ENCODE data around the gene IFNAR1.
"Not testable (repeated sequence)": the region's sequence is repeated elsewhere in the genome, so short reads cannot be mapped to it uniquely, and the experiment has no call there.

Gene IFNAR1

DNA sequence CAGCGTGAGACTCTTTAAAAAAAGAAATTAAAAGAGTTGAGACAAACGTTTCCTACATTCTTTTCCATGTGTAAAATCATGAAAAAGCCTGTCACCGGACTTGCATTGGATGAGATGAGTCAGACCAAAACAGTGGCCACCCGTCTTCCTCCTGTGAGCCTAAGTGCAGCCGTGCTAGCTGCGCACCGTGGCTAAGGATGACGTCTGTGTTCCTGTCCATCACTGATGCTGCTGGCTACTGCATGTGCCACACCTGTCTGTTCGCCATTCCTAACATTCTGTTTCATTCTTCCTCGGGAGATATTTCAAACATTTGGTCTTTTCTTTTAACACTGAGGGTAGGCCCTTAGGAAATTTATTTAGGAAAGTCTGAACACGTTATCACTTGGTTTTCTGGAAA, 31.2 kb downstream of the IFNAR1 start:
- TF ChIP-seq, protein P1, sequence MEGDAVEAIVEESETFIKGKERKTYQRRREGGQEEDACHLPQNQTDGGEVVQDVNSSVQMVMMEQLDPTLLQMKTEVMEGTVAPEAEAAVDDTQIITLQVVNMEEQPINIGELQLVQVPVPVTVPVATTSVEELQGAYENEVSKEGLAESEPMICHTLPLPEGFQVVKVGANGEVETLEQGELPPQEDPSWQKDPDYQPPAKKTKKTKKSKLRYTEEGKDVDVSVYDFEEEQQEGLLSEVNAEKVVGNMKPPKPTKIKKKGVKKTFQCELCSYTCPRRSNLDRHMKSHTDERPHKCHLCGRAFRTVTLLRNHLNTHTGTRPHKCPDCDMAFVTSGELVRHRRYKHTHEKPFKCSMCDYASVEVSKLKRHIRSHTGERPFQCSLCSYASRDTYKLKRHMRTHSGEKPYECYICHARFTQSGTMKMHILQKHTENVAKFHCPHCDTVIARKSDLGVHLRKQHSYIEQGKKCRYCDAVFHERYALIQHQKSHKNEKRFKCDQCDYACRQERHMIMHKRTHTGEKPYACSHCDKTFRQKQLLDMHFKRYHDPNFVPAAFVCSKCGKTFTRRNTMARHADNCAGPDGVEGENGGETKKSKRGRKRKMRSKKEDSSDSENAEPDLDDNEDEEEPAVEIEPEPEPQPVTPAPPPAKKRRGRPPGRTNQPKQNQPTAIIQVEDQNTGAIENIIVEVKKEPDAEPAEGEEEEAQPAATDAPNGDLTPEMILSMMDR (conservative IDR thresholded peaks at IDR 0.05; ENCODE audit: low read depth, low read length), result no peak
- H3K4me3 ChIP-seq (ENCODE audit: low read depth, low read length), result no peak overlapping the region
- no peak for DNase-seq (ENCODE audit: low read depth)

DNA sequence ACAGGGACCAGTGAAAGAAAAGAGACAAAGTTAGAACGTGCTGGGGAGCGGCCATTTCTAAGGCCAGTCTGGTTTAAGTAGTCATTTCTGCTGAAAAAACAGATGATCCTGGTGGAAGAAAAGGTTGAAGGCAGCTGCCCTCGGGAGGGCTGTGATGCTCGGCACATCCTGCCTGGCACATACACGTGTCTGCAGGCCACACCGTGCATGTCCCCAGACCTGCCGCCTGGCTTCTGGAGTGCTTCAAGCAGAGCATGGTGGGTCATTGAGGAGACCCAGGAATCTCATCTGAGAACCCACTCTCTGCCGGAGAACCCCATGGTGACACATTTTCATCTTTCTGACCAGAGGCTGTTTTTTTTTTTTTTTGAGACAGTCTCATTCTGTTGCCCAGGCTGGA, 32.4 kb downstream of the IFNAR1 start:
- DNase-seq (ENCODE audit: low read depth), result no peak
- no peak overlapping the region for H3K4me3 ChIP-seq (ENCODE audit: low read depth, low read length)
- TF ChIP-seq, protein P1 (conservative IDR thresholded peaks at IDR 0.05; ENCODE audit: low read depth, low read length), result no peak

DNA sequence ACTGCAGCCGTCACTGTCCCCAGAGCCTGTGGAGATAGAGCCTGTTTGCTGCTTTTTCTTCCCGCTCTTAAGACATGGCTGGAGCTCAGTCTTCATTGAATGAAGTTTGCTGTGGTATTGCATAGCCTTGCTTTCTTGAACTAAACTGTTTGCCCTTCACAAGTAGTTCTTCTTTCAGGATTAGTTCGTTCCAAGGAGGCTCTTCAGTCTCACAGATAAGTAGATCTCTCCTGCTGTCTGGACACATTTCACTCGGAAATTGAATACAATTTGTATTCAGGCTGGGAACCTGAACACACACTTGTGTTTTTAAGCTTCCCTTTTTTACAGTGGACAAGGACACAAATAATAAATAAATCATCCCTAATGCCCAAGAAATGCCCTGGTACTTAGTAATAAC, 34.7 kb downstream of the IFNAR1 start:
- DNase-seq (ENCODE audit: low read depth), result no peak
- no peak overlapping the region for H3K4me3 ChIP-seq (ENCODE audit: low read depth, low read length)
- TF ChIP-seq, protein P1 (conservative IDR thresholded peaks at IDR 0.05; ENCODE audit: low read depth, low read length), result no peak

DNA sequence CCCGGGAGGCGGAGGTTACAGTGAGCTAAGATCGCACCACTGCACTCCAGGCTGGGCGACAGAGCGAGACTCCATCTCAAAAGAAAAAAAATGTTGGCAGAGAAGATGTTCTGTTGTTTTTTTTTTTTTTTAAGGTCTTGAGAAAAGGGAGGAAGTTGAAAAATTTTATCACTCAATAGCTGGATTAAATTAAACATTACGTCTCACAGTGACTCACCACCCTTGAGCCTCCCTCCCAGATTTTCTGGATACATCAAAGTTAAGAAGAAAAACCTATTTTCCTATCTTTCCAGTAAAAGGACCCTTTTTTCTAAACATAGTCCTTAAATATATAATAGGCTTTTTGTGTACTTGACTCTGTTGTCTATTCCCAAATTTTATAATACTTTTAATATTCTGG, 35.5 kb downstream of the IFNAR1 start:
- TF ChIP-seq, protein P1 (conservative IDR thresholded peaks at IDR 0.05; ENCODE audit: low read depth, low read length), result no peak
- no peak overlapping the region for H3K4me3 ChIP-seq (ENCODE audit: low read depth, low read length)
- peak; percentile 37 for DNase-seq (ENCODE audit: low read depth)

DNA sequence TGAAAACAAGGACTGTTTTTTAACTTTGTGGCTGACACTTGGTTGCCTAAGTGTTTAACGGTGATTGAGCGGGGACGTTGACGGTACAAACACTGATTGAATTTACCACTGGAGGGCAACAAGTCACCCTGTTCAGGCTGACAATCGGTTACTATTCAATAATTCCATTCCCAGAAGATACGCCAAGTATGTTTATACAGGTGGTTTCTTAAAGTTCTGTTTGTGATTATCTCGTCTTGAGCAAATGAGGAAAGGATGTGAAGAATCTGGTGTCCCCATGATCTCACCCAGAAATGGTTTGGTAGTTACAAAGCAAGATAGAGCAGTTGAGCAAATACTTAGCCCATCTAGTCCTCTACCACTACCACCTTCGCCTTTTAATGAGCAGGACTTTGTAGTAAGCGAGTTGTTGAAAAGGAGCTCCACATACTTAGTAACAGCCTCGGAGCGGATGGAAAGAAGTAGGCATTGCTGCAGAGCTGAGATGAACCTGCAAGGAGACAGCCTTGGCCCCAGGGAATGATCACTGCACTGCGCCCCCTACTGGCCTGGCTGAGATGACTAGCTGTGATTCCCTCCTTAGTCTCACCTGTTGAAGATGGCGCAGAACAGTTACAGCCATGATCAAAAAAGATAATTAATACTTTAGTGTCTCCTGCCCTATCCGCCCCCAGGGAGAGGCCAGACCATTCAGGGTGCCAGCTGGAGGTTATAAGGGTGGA, 36.3 kb downstream of the IFNAR1 start:
- TF ChIP-seq, protein P1 (conservative IDR thresholded peaks at IDR 0.05; ENCODE audit: low read depth, low read length), result peak; percentile 96
- DNase-seq (ENCODE audit: low read depth), result peak; percentile 79
- H3K4me3 ChIP-seq (ENCODE audit: low read depth, low read length), result no peak overlapping the region

DNA sequence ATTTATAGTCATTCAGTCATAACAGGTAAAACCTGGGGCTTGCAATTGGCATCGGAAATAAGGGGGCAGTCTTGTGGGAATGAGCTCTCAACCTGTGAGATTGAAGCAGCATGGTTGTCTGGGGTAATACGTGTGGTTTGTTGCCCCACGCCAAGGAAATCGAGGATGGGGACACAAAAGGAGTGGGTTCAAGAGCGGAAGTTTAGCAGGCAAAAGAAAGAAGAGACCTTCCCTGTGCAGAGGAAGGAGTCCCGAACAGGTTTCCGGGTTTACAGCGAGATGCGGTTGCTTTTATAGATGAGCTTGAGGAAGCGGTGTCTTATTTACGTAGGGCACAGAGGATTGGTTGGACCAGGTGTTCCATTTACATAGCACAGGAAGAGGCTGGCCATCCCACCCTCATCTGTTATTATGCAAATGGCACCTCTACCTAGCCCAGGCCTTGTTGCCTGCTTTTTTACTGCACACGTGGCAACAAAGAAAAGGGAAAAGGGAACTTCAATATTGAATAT, 37.3 kb downstream of the IFNAR1 start:
- peak; percentile 10 for DNase-seq (ENCODE audit: low read depth)
- no peak overlapping the region for H3K4me3 ChIP-seq (ENCODE audit: low read depth, low read length)
- TF ChIP-seq, protein P1 (conservative IDR thresholded peaks at IDR 0.05; ENCODE audit: low read depth, low read length), result no peak

DNA sequence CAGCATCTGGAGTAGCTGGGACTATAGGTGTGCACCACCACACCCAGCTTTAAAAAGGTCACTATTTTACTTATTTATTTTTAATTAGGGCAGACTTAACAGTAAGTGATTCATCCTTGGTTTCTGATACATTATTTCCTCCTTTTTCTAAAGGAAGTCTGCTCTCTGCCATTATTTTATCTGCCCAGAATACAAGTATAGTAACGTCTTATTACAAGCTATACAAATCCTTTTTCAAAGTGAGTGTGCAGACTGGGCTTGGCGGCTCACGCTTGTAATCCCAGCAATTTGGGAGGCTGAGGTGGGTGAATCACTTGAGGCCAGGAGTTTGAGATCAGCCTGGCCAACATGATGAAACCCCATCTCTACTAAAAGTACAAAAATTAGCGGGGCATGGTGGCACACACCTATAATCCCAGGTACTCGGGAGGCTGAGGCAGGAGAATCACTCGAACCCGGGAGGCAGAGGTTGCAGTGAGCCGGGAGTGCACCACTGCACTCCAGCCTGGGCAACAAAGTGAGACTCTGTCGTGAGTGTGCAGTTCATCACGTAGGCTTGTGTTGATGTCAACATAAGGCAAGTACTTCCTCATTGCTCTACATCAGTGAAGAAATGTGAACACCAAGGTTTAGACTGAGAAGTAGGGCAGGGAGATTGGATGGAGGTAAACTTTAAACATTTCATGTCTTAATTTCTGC, 39.3 kb downstream of the IFNAR1 start:
- H3K4me3 ChIP-seq (ENCODE audit: low read depth, low read length), result not testable (repeated sequence)

More for the DNA sequence above, 39.3 kb downstream of the IFNAR1 start:
- not testable (repeated sequence) for DNase-seq (ENCODE audit: low read depth)
